AG04450 (cell line): ENCODE results near the gene ZNF141. TPM values are rescaled to one million over a fixed set of nuclear protein-coding genes. Genes with fewer than 3 reads are reported as not detected.

Experiments used
- CTCF ChIA-PET: fragments of 300-600, 350-600 bp; formaldehyde crosslinking; extraction: SDS; loops from one replicate; lab custom pipeline; 2022; ENCODE audit warnings: antibody characterized with exemption, inconsistent platforms; lab: Charles Lee
- POLR2A ChIA-PET: fragments of 350-600 bp; formaldehyde crosslinking; extraction: SDS; loops from one replicate; lab custom pipeline; 2021; ENCODE audit warnings: antibody characterized with exemption, inconsistent platforms; lab: Yijun Ruan, JAX
- DNase-seq: peaks from one replicate; pipeline ENCODE4 v3.0.0-alpha.2; 2011; ENCODE audit warnings: low read depth, low spot score
- H3K27ac ChIP-seq: one replicate; pipeline ENCODE4 v1.5.1; 2012; ENCODE audit warnings: low read depth, low read length, control low read depth
- H3K27me3 ChIP-seq: one replicate; pipeline ENCODE4 v1.6.0; 2012; ENCODE audit warnings: low read length; ENCODE audit not compliant: control insufficient read depth, insufficient read depth
- H3K4me3 ChIP-seq: 2 replicates; pipeline ENCODE4 v1.5.1; 2011; ENCODE audit warnings: mild to moderate bottlenecking, low read depth, low read length, control low read depth
- H3K9me3 ChIP-seq: 2 replicates; pipeline ENCODE4 v1.5.1; 2012; ENCODE audit warnings: low read length; ENCODE audit not compliant: control insufficient read depth, insufficient read depth
- polyA plus RNA-seq: library from polyadenylated mRNA; depleted of rRNA; stranded (reverse); fragments of >200 nt; gene quantifications from 2 replicates; pipeline ENCODE4 v1.2.3, GENCODE V29; 2011
- TF ChIP-seq, protein P1 (sequence below): IDR thresholded peaks from 2 replicates; pipeline ENCODE4 v1.5.1; 2011; ENCODE audit warnings: low read depth, low read length, control low read depth, inconsistent platforms

Gene ZNF141
- polyA plus RNA-seq, 1 experiment = 4.7 TPM

DNA sequence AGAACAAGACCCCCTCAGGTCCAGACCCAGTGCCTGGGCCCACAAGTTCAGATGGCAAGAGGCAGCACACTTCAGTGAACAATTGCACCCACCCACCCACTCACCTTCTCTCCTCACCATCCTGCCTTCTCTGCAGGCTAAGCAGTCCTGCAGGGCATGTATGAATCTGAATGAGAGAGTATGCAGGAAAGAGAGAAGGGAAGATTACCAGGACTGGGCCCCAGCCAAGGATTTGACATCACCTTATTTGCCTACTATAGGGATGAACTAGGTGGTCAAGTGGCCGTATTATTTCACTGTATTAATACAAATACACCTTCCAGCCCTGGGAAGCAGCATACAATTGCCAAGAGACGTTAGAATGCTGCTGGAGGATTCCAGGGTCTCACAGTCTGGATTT is 2.1 kb upstream of the ZNF141 start:
- Histone ChIP-seq H3K27me3 (no peaks in the 10 kb centered on the region), H3K9me3 (peaks cover 27% of the 10 kb centered on the region), H3K4me3 (no peak overlapping the region), H3K27ac (no peak overlapping the region)
- TF ChIP-seq, protein P1, sequence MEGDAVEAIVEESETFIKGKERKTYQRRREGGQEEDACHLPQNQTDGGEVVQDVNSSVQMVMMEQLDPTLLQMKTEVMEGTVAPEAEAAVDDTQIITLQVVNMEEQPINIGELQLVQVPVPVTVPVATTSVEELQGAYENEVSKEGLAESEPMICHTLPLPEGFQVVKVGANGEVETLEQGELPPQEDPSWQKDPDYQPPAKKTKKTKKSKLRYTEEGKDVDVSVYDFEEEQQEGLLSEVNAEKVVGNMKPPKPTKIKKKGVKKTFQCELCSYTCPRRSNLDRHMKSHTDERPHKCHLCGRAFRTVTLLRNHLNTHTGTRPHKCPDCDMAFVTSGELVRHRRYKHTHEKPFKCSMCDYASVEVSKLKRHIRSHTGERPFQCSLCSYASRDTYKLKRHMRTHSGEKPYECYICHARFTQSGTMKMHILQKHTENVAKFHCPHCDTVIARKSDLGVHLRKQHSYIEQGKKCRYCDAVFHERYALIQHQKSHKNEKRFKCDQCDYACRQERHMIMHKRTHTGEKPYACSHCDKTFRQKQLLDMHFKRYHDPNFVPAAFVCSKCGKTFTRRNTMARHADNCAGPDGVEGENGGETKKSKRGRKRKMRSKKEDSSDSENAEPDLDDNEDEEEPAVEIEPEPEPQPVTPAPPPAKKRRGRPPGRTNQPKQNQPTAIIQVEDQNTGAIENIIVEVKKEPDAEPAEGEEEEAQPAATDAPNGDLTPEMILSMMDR = no peak
- no peak for DNase-seq
- CTCF ChIA-PET = no interaction called here
- POLR2A ChIA-PET = no interaction called here

- peak overlapping the region; percentile 78 for H3K4me3 ChIP-seq
- no peak for DNase-seq
- ChIA-PET POLR2A (no interaction called here), CTCF (no interaction called here)
- peak overlapping the region; percentile 91 for H3K27ac ChIP-seq
- no peaks in the 10 kb centered on the region for H3K27me3 ChIP-seq
- H3K9me3 ChIP-seq = peaks cover 31% of the 10 kb centered on the region
- TF ChIP-seq, protein P1 = no peak
Observed at GRCh38 chr4:336099-336892, 1.3 kb upstream of the ZNF141 start.

GRCh38 chr4:336893-337142 is 796 bp upstream of the ZNF141 start:
- no peak for DNase-seq
- H3K27me3 ChIP-seq = no peaks in the 10 kb centered on the region
- POLR2A ChIA-PET = no interaction called here
- TF ChIP-seq, protein P1 = no peak
- CTCF ChIA-PET = no interaction called here
- H3K9me3 ChIP-seq = peaks cover 32% of the 10 kb centered on the region
- H3K4me3 ChIP-seq = peak overlapping the region; percentile 78
- peak overlapping the region; percentile 91 for H3K27ac ChIP-seq

DNA sequence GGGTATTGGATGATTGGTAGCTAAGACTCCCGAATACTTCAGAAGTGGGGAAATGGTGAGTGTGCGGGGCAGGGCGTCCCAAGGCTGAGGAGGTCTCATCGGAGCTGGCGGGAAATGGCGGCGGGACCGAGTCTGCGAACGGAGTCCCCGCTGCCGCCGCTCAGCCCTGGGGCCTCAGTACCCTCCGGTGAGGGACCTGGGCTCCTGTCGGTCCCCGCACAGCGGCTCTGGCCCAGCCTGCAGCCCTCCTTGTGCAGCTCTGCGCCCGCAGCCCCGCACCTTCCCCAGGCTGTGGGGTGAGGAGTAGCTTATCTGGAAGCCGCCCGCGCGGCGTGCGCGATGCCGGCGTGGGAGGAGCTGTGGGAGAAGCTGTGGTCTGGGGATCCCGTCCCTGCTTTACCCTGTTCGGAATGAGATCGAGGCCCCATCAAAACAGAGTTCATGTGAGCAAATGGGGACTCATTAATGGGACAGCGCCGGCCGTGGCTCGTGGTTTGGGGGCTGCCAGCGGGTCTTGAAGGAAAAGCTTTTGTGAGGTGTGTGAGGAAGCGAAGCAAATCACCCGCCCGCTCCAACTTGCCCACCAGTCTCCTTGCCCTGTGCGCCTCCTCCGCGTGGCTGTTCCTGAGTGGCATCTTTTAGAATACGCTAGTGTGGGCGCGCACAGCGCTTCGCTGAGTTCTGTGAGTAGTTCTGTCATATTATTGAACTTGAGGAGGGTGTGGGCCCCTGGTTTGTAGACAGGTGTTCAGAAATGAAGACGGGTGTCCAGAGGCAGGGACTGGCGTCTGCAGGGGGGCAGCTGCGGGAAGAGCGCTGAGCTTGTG is 531 bp downstream of the ZNF141 start:
- POLR2A ChIA-PET = interaction anchor here (0.6 to 1.4 kb wide), 4 partner anchors 34 to 285 kb away, joined by 3 to 5 read pairs (median 4); partner anchors contain the start of genes ZNF595 and ZNF732
- peak overlapping the region; percentile 78 for H3K4me3 ChIP-seq
- DNase-seq = no peak
- no peaks in the 10 kb centered on the region for H3K27me3 ChIP-seq
- peaks cover 39% of the 10 kb centered on the region for H3K9me3 ChIP-seq
- H3K27ac ChIP-seq = peak overlapping the region; percentile 91
- CTCF ChIA-PET = no interaction called here
- TF ChIP-seq, protein P1 = no peak

GRCh38 chr4:338759-339097 is 1.1 kb downstream of the ZNF141 start:
- POLR2A ChIA-PET = interaction anchor here (1.1 to 1.4 kb wide), 3 partner anchors 34 to 285 kb away, joined by 4 to 5 read pairs (median 5); partner anchors contain the start of genes ZNF595 and ZNF732
- CTCF ChIA-PET = no interaction called here
- TF ChIP-seq, protein P1 = no peak
- Histone ChIP-seq H3K27me3 (no peaks in the 10 kb centered on the region), H3K9me3 (peaks cover 43% of the 10 kb centered on the region), H3K27ac (no peak overlapping the region), H3K4me3 (peak overlapping the region; percentile 78)
- no peak for DNase-seq
